Central memory CD8-positive, alpha-beta T cell (primary cell): ENCODE results near the gene C6orf132.
A peak's percentile ranks its signal among the peaks of the same experiment; 100 is the strongest.

Source experiments
- ATAC-seq: fragments of 150-1000 bp; cut with Tn5 transposase; replicated peaks from 2 replicates; pipeline ENCODE4 v1.10.0; 2022; ENCODE audit warnings: mild to moderate bottlenecking, moderate FRiP score, moderate number of reproducible peaks; ENCODE audit not compliant: poor library complexity, severe bottlenecking; ENCODE audit errors: extremely low read depth
- DNase-seq, 2 donors: peaks; one replicate each; pipeline ENCODE4 v3.0.0; 2021; ENCODE audit warnings: low spot score in 2 of 2
- H3K27ac Mint-ChIP-seq: one replicate; pipeline ENCODE4 v1.8.0; 2022; ENCODE audit warnings: low read depth, mild to moderate bottlenecking, moderate library complexity, mixed read lengths
- H3K27me3 Mint-ChIP-seq: one replicate; pipeline ENCODE4 v1.8.0; 2022; ENCODE audit warnings: mixed read lengths
- H3K36me3 Mint-ChIP-seq: one replicate; pipeline ENCODE4 v1.8.0; 2022; ENCODE audit warnings: mild to moderate bottlenecking, moderate library complexity, mixed read lengths; ENCODE audit not compliant: insufficient read depth
- H3K4me1 Mint-ChIP-seq: one replicate; pipeline ENCODE4 v1.8.0; 2022; ENCODE audit warnings: mixed read lengths
- H3K4me3 Mint-ChIP-seq: one replicate; pipeline ENCODE4 v1.8.0; 2022; ENCODE audit warnings: mild to moderate bottlenecking, moderate library complexity, mixed read lengths
- H3K9me3 Mint-ChIP-seq: one replicate; pipeline ENCODE4 v1.8.0; 2022; ENCODE audit warnings: mixed read lengths

C6orf132 gene

GRCh38 chr6:42104095-42104803 is 38.2 kb downstream of the C6orf132 start:
- peak; percentile 64 to 70 for DNase-seq
- H3K4me1 Mint-ChIP-seq: peaks cover 7% of the 10 kb centered on the region
- peaks cover 2% of the 10 kb centered on the region for H3K36me3 Mint-ChIP-seq
- ATAC-seq: peak; percentile 88
- H3K9me3 Mint-ChIP-seq: no peaks in the 10 kb centered on the region
- no peaks in the 10 kb centered on the region for H3K27me3 Mint-ChIP-seq
- H3K27ac Mint-ChIP-seq: no peak overlapping the region
- H3K4me3 Mint-ChIP-seq: peak overlapping the region; percentile 67

GRCh38 chr6:42103753-42104094 is 38.7 kb downstream of the C6orf132 start:
- Mint-ChIP-seq H3K36me3 (peaks cover 2% of the 10 kb centered on the region), H3K4me1 (peaks cover 7% of the 10 kb centered on the region), H3K27ac (no peak overlapping the region), H3K4me3 (peak overlapping the region; percentile 67), H3K27me3 (peaks cover 2% of the 10 kb centered on the region), H3K9me3 (no peaks in the 10 kb centered on the region)
- ATAC-seq (no peak), DNase-seq (no peak)

DNA sequence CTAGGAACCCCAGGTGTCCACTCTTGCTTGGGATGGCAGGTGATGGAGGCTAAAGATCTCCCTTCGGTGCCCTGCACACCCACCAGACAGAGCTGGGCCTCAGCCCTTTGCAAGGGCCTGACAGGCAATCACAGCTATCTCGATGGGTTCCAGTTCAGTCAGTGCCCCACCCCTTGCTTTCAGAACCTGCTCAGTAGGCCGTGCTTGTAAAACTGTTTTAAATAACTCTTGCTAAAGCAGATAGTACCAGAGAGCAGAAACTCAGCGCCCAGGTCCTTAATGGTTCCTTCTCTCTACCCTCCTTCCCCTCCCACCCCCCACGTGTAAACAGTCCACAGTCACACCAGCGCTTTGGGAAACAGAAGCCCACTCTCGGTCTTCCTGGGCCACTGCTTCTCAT is 39.2 kb downstream of the C6orf132 start:
- Mint-ChIP-seq H3K4me1 (peaks cover 7% of the 10 kb centered on the region), H3K27me3 (peaks cover 7% of the 10 kb centered on the region), H3K27ac (no peak overlapping the region), H3K4me3 (peak overlapping the region; percentile 67), H3K9me3 (no peaks in the 10 kb centered on the region), H3K36me3 (peaks cover 2% of the 10 kb centered on the region)
- no peak for DNase-seq
- ATAC-seq: no peak

DNA sequence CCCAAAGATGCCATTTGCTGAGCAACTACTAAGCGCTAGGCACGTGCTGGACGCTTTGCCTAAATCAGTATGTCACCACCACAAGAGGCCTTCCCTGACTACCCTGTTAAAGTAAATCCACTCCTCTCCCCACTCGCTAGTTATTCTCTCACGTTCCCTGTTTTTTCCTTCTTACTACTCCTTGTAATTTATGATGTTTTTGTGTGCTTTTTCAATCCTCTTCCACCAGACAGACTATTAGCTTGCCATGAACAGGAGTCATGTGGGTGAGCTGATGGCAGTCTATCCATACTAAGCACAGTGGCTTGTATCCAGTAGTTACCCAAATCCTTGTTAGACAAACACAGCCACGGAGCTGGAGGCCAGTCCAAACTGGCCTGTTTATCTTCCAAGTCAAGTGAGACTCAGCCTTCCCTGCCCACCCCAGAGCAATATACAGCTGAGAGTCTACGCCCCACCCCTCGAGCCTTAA is 41.2 kb downstream of the C6orf132 start:
- Mint-ChIP-seq H3K36me3 (peaks cover 3% of the 10 kb centered on the region), H3K27ac (no peak overlapping the region), H3K4me3 (no peak overlapping the region), H3K4me1 (peaks cover 7% of the 10 kb centered on the region), H3K27me3 (peaks cover 12% of the 10 kb centered on the region), H3K9me3 (no peaks in the 10 kb centered on the region)
- ATAC-seq (no peak), DNase-seq (no peak)

- H3K9me3 Mint-ChIP-seq: no peaks in the 10 kb centered on the region
- H3K27ac Mint-ChIP-seq: no peak overlapping the region
- H3K4me3 Mint-ChIP-seq: no peak overlapping the region
- no peak for ATAC-seq
- peaks cover 12% of the 10 kb centered on the region for H3K27me3 Mint-ChIP-seq
- peaks cover 7% of the 10 kb centered on the region for H3K4me1 Mint-ChIP-seq
- peaks cover 3% of the 10 kb centered on the region for H3K36me3 Mint-ChIP-seq
- no peak for DNase-seq
Observed at GRCh38 chr6:42100029-42100901, 42.2 kb downstream of the C6orf132 start.

DNA sequence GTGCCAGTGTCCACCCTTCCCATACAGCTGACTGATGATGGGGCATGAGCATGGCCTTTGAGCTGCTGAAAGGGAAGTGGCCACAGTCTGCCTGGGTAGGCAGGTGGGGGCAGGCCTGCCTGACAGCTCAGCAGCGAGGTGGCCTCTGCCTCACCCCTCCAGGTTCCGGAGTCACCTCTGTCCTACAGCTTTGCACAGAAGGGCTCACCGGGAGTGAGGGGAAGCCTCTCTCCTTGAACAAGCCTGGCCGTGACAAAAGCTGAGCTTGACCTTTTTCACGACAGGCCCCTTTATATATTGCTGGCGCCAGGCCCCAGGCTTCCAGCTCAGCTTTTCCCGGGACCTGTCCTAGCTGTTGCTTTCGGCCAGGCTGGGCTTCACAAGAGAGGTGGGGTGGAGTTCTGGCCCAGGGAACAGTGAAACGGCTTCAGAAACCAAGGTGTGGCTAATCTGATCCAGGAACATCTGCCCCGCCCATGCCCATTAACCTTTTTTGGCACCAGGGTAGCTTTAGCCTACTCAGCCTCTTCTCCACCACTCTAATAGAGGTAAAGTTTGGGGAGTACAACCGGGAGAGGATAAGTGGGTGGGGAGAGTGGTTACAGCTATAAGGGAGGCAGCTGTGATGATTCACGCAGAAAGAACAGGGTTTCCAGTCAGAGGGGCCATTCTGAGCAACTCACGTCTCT is 42.9 kb downstream of the C6orf132 start:
- no peak for ATAC-seq

DNA sequence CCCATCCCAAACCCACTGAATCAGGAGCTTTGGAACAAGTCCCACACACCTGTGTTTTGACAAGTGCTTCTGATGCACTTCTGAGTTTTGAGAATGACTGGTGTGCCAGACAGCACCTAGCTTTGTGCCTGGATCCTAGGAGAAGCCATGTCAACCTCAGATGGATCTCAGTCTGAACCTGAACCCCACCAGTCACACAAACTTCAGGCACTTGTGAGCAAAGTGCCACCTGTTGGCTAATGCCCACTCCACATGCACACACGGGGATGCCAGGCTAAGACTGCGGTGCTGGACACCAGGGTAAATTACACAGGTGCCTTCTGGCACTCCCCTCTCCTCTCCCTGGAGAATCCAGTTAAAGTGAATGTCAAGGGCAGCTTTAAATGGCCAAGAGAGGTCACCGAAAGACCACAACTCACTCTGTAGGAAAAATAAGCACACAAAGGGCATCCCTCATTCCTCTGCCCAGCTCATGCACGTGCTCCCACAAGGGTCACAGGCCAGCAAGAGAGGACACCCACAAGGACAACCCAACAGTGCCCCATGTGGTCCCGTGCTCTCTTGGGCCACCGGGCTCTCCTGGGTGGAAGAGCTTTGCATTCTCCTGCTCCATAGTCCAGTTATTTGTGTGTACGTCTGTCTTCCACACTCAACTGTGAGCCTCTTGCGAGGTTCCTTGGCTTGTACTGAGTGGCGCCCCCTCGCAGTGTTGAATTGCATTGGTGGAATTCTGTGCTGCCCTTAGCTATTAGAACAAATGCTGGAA is 46.5 kb downstream of the C6orf132 start:
- Mint-ChIP-seq H3K36me3 (peaks cover 1% of the 10 kb centered on the region), H3K4me3 (no peak overlapping the region), H3K9me3 (no peaks in the 10 kb centered on the region), H3K27ac (no peak overlapping the region), H3K4me1 (no peaks in the 10 kb centered on the region), H3K27me3 (peaks cover 12% of the 10 kb centered on the region)
- ATAC-seq (no peak), DNase-seq (no peak)

More for the DNA sequence above, 42.9 kb downstream of the C6orf132 start:
- Mint-ChIP-seq H3K27me3 (peaks cover 12% of the 10 kb centered on the region), H3K4me1 (peaks cover 7% of the 10 kb centered on the region), H3K9me3 (no peaks in the 10 kb centered on the region), H3K36me3 (peaks cover 3% of the 10 kb centered on the region), H3K4me3 (no peak overlapping the region), H3K27ac (no peak overlapping the region)
- no peak for DNase-seq

- H3K27ac Mint-ChIP-seq: no peak overlapping the region
- no peaks in the 10 kb centered on the region for H3K9me3 Mint-ChIP-seq
- DNase-seq (no peak), ATAC-seq (no peak)
- no peaks in the 10 kb centered on the region for H3K4me1 Mint-ChIP-seq
- H3K36me3 Mint-ChIP-seq: peaks cover 1% of the 10 kb centered on the region
- no peak overlapping the region for H3K4me3 Mint-ChIP-seq
- peaks cover 12% of the 10 kb centered on the region for H3K27me3 Mint-ChIP-seq
Observed at GRCh38 chr6:42095094-42095493, 47.3 kb downstream of the C6orf132 start.

DNA sequence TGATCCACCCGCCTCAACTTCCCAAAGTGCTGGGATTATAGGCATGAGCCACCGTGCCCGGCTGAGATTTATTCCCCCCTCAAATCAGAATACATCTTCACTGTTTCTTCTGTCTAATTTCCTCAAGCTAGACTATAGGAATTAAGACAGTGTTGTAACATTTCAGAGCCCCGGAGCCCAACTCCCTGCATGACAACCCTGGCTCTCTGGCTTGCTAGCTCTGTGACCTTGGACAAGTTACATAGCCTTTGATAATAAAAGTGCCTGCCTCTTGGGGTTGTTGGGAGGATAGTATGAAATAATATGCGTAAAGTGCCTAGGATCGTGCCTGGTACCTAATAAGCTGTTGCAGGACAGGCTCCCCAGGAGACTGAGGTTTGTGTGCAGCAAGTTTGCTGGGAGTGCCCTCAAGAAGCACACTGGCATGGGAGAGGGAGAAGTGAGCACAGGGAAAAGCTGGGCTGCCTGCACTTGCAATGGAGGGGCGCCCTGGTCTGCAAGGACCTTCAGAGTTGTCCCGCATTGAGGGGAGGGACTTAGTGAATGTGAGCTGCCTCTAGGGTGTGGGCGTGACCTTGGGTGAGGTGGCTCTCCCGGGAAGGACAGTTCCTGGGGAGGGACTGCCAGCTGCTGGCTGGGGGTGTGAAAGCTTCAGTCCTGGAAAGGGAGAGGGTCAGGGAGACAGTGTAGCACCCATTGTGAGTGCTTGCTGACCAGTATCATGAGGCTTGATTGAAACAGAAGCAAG is 48.7 kb downstream of the C6orf132 start:
- H3K36me3 Mint-ChIP-seq: peaks cover 1% of the 10 kb centered on the region
- DNase-seq (no peak), ATAC-seq (no peak)
- no peaks in the 10 kb centered on the region for H3K9me3 Mint-ChIP-seq
- no peak overlapping the region for H3K4me3 Mint-ChIP-seq
- peaks cover 10% of the 10 kb centered on the region for H3K27me3 Mint-ChIP-seq
- no peaks in the 10 kb centered on the region for H3K4me1 Mint-ChIP-seq
- H3K27ac Mint-ChIP-seq: no peak overlapping the region

- no peak overlapping the region for H3K27ac Mint-ChIP-seq
- H3K4me1 Mint-ChIP-seq: no peaks in the 10 kb centered on the region
- H3K4me3 Mint-ChIP-seq: no peak overlapping the region
- ATAC-seq: no peak
- H3K9me3 Mint-ChIP-seq: no peaks in the 10 kb centered on the region
- no peaks in the 10 kb centered on the region for H3K36me3 Mint-ChIP-seq
- no peaks in the 10 kb centered on the region for H3K27me3 Mint-ChIP-seq
- no peak for DNase-seq
Observed at GRCh38 chr6:42091718-42092023, 50.7 kb downstream of the C6orf132 start.

GRCh38 chr6:42090819-42091717 is 51.4 kb downstream of the C6orf132 start:
- H3K27me3 Mint-ChIP-seq: no peaks in the 10 kb centered on the region
- H3K4me1 Mint-ChIP-seq: no peaks in the 10 kb centered on the region
- no peak overlapping the region for H3K27ac Mint-ChIP-seq
- no peak overlapping the region for H3K4me3 Mint-ChIP-seq
- DNase-seq: no peak
- H3K36me3 Mint-ChIP-seq: no peaks in the 10 kb centered on the region
- H3K9me3 Mint-ChIP-seq: no peaks in the 10 kb centered on the region
- no peak for ATAC-seq
